Measurements from ENCODE around the gene RLBP1. TPM values are rescaled to one million over a fixed set of nuclear protein-coding genes. Genes with fewer than 3 reads are reported as not detected.

RLBP1 gene
- total and polyA plus RNA-seq, 2 of the 13 experiments (the other 11 are each of a cell fraction or from before 2014, with no cell fraction given): 0.07 TPM; not detected in 1

DNA sequence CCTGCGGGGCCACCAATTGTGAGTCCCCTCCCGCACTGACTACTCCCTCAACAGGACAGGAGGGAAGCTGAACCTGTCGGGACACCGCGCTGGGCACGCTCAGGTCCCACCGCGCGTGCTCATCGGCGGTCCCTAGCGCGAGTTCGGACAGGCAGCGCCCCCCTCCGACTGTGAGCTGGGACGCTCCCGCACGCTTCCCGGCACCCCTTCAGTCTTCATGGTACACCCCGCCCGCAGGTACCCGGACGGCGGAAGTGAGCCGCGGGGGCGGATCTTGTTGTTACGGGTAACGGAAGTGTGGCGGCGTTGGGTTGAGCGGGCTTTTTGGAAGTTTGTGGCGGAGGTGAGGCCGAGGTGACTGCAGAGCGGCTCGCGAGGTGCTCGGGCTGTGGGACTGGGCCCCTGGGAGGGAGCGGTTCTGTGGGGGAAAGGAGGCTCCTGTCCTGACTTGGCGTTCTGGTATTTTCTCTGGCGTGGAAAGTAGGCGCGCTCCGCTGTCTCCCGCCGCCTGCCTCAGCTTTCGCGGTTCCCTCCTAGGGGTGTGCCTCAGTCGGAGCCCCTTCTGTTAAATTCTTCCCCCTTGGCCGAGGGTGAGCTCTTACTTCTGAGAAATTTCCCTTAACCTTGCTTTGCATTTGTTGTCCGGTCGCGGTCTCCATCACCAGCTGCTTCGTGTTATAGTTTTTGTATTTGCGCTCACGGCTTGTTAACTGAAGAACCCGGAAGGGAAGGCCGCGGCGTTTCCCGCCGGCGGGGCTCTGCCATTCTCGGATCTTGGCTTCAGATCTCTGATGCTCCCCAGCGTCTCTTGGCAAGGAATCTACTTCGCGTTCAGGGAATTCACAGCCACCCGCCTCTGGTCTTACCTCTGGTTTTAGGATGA is 22.6 kb upstream of the RLBP1 start, which contains the start of gene FANCI (continued):
- peak; percentile 88; the same call in 1 of the 2 replicates for TF ChIP-seq RNF2 (conservative IDR thresholded peaks at IDR 0.05; ENCODE audit: low read depth)
- TF ChIP-seq WIZ (CRISPR knock-in tag; IDR thresholded peaks at IDR 0.05): no peak; the same call in 1 of the 2 replicates
- no peak for TF ChIP-seq TRIM22 (IDR thresholded peaks at IDR 0.05)
- TF ChIP-seq ZNF672 (CRISPR knock-in tag; IDR thresholded peaks at IDR 0.05): no peak; the same call in 1 of the 2 replicates
- TF ChIP-seq ARID2 (CRISPR knock-in tag; IDR thresholded peaks at IDR 0.05; ENCODE audit: borderline replicate concordance): peak; percentile 32; the same call in 1 of the 2 replicates
- TF ChIP-seq, protein P1, sequence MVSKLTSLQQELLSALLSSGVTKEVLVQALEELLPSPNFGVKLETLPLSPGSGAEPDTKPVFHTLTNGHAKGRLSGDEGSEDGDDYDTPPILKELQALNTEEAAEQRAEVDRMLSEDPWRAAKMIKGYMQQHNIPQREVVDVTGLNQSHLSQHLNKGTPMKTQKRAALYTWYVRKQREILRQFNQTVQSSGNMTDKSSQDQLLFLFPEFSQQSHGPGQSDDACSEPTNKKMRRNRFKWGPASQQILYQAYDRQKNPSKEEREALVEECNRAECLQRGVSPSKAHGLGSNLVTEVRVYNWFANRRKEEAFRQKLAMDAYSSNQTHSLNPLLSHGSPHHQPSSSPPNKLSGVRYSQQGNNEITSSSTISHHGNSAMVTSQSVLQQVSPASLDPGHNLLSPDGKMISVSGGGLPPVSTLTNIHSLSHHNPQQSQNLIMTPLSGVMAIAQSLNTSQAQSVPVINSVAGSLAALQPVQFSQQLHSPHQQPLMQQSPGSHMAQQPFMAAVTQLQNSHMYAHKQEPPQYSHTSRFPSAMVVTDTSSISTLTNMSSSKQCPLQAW (CRISPR knock-in tag; IDR thresholded peaks at IDR 0.05): peak; percentile 89
- TF ChIP-seq ZNF34 (CRISPR knock-in tag; IDR thresholded peaks at IDR 0.05; ENCODE audit: borderline replicate concordance): no peak
- TF ChIP-seq PRPF4 (IDR thresholded peaks at IDR 0.05; ENCODE audit: low read depth, low read length, poor library complexity, severe bottlenecking): no peak
- TF ChIP-seq SRSF1 (optimal IDR thresholded peaks at IDR 0.05; ENCODE audit: low read depth, low read length): peak; percentile 88
- no peak for TF ChIP-seq HOXD1 (CRISPR knock-in tag; IDR thresholded peaks at IDR 0.05)
- peak; percentile 72; the same call in 1 of the 2 replicates for TF ChIP-seq PHF21A (CRISPR knock-in tag; IDR thresholded peaks at IDR 0.05)
- TF ChIP-seq, protein P2, sequence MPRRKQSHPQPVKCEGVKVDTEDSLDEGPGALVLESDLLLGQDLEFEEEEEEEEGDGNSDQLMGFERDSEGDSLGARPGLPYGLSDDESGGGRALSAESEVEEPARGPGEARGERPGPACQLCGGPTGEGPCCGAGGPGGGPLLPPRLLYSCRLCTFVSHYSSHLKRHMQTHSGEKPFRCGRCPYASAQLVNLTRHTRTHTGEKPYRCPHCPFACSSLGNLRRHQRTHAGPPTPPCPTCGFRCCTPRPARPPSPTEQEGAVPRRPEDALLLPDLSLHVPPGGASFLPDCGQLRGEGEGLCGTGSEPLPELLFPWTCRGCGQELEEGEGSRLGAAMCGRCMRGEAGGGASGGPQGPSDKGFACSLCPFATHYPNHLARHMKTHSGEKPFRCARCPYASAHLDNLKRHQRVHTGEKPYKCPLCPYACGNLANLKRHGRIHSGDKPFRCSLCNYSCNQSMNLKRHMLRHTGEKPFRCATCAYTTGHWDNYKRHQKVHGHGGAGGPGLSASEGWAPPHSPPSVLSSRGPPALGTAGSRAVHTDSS (CRISPR knock-in tag; conservative IDR thresholded peaks at IDR 0.05): no peak
- peak; percentile 45; the same call in 1 of the 2 replicates for TF ChIP-seq CREM (IDR thresholded peaks at IDR 0.05)
- TF ChIP-seq CREM (CRISPR knock-in tag; IDR thresholded peaks at IDR 0.05): no peak
- TF ChIP-seq ZBED4 (CRISPR knock-in tag; IDR thresholded peaks at IDR 0.05; ENCODE audit: borderline replicate concordance): no peak
- TF ChIP-seq ZFP36L2 (CRISPR knock-in tag; IDR thresholded peaks at IDR 0.05): no peak
- no peak for TF ChIP-seq ZNF703 (CRISPR knock-in tag; IDR thresholded peaks at IDR 0.05; ENCODE audit: borderline replicate concordance)
- TF ChIP-seq NAIF1 (CRISPR knock-in tag; IDR thresholded peaks at IDR 0.05; ENCODE audit: borderline replicate concordance): no peak
- TF ChIP-seq MAZ (IDR thresholded peaks at IDR 0.05; ENCODE audit: borderline replicate concordance, low read depth, low read length): no peak
- TF ChIP-seq MAZ (CRISPR knock-in tag; IDR thresholded peaks at IDR 0.05; ENCODE audit: low read depth): peak; percentile 87
- TF ChIP-seq KDM1A (CRISPR knock-in tag; IDR thresholded peaks at IDR 0.05): no peak
- TF ChIP-seq ZNF264 (CRISPR knock-in tag; IDR thresholded peaks at IDR 0.05): no peak

Data from HepG2 (cell line).